ENCODE results near the gene CDH4. TPM values are rescaled to one million over a fixed set of nuclear protein-coding genes. Genes with fewer than 3 reads are reported as not detected.

CDH4 gene
- total and polyA plus RNA-seq, 2 of the 4 experiments (the other 2 are of a cell fraction), result 1.6 to 3.5 TPM

GRCh38 chr20:61569825-61570224 is 317.8 kb downstream of the CDH4 start:
- in situ Hi-C loops (cut with MboI; ENCODE audit: low sequenced_read_pairs) (no loop called here), intact Hi-C loops (cut with micrococcal nuclease) (no loop called here), dilution Hi-C loops (cut with HindIII; ENCODE audit: low sequenced_read_pairs, unreplicated experiment) (no loop called here)
- Histone ChIP-seq H2AK5ac (ENCODE audit: low read depth, low read length) (no peak overlapping the region), H3K9me1 (ENCODE audit: insufficient read depth, low read length) (peaks cover 4% of the 10 kb centered on the region; the same call in 1 of the 2 replicates), H3K56ac (ENCODE audit: extremely low read depth, insufficient read depth, low read length) (no peak overlapping the region), H3K79me1 (ENCODE audit: low read depth in 1 of 2, low read length in 2 of 2) (no peaks in the 10 kb centered on the region), H3K14ac (replicated peaks; ENCODE audit: low read depth, low read length) (no peak overlapping the region), H3K4me3 (ENCODE audit: insufficient read depth, low read depth, low read length) (no peak overlapping the region), H4K20me1 (ENCODE audit: insufficient read depth, low read length) (no peaks in the 10 kb centered on the region), H2AK9ac (replicated peaks; ENCODE audit: low read depth, low read length, poor library complexity) (no peak overlapping the region), H3K9me3 (ENCODE audit: control insufficient read depth, insufficient read depth, low read length) (no peaks in the 10 kb centered on the region; the same call in 1 of the 2 replicates), H3K9ac (ENCODE audit: low read depth, low read length) (no peak overlapping the region), H4K8ac (ENCODE audit: low read depth in 2 of 2, low read length in 2 of 2) (no peak overlapping the region), H2BK15ac (ENCODE audit: low read depth, low read length) (no peak overlapping the region), H3K36me3 (ENCODE audit: control insufficient read depth, insufficient read depth, low read length) (no peaks in the 10 kb centered on the region), H3K4me2 (ENCODE audit: low read depth, low read length) (no peak overlapping the region), H2BK5ac (ENCODE audit: low read depth, low read length, poor library complexity, severe bottlenecking) (no peak overlapping the region), H3K4ac (ENCODE audit: low read depth, low read length) (no peak overlapping the region), H4K5ac (ENCODE audit: low read depth, low read length) (no peak overlapping the region), H2AFZ (replicated peaks; ENCODE audit: low read length, poor library complexity) (no peak overlapping the region), H3K4me1 (ENCODE audit: control insufficient read depth, insufficient read depth, low read length) (no peaks in the 10 kb centered on the region), H3K18ac (ENCODE audit: low read depth, low read length) (no peak overlapping the region), H2BK20ac (ENCODE audit: low read depth, low read length) (no peak overlapping the region), H3K23ac (ENCODE audit: low read depth, low read length) (no peak overlapping the region), H2BK120ac (ENCODE audit: low read depth, low read length) (no peak overlapping the region), H3K27me3 (ENCODE audit: control insufficient read depth, insufficient read depth, low read length) (no peaks in the 10 kb centered on the region; the same call in 1 of the 2 replicates), H4K91ac (ENCODE audit: insufficient read depth, low read depth, low read length) (no peak overlapping the region), H3K27ac (ENCODE audit: insufficient read depth, low read length) (no peak overlapping the region)
- no peak for TF ChIP-seq MAZ (IDR thresholded peaks at IDR 0.05; ENCODE audit: borderline replicate concordance, low read depth, low read length)
- no peak for TF ChIP-seq SMC3 (IDR thresholded peaks at IDR 0.05; ENCODE audit: low read depth, low read length)
- TF ChIP-seq FOS (IDR thresholded peaks at IDR 0.05; ENCODE audit: low read depth, low read length), result no peak
- no peak for TF ChIP-seq RCOR1 (IDR thresholded peaks at IDR 0.05; ENCODE audit: insufficient replicate concordance, low read length)
- no peak for TF ChIP-seq USF2 (IDR thresholded peaks at IDR 0.05; ENCODE audit: low read depth, low read length)
- TF ChIP-seq NFE2L2 (IDR thresholded peaks at IDR 0.05; ENCODE audit: low read depth, low read length), result no peak
- no peak for TF ChIP-seq MXI1 (IDR thresholded peaks at IDR 0.05; ENCODE audit: borderline replicate concordance, low read depth, low read length)
- TF ChIP-seq CEBPB (IDR thresholded peaks at IDR 0.05; ENCODE audit: low read depth, low read length), result no peak
- no peak for TF ChIP-seq MAFK (IDR thresholded peaks at IDR 0.05; ENCODE audit: low read depth, low read length)
- TF ChIP-seq BHLHE40 (IDR thresholded peaks at IDR 0.05; ENCODE audit: low read depth, low read length), result no peak
- no peak for TF ChIP-seq CTCF (conservative IDR thresholded peaks at IDR 0.05; ENCODE audit: low read depth, low read length)
- TF ChIP-seq ELK1 (IDR thresholded peaks at IDR 0.05; ENCODE audit: borderline replicate concordance, low read depth, low read length), result no peak
- no peak for DNase-seq
- no TSS peak for BruUV-seq (replicated peaks)
- POLR2A ChIA-PET (ENCODE audit: unreplicated experiment), result no interaction called here
- WGBS, 2 experiments (ENCODE audit: extremely low coverage in 2 of 2, insufficient read length in 1 of 2), result no CpG with 5 or more reads among the region's 10 CpGs
- CTCF ChIA-PET, result no interaction called here
- ATAC-seq (ENCODE audit: low read depth), result no peak

Data from IMR-90 (cell line).